C4-2B (cell line): ENCODE measurements around the gene LRRC71.

ENCODE experiments used
- H3K27ac ChIP-seq: fragments of 450-650 bp; 2 replicates; pipeline ENCODE4 v1.5.1; 2017
- ZFX ChIP-seq: fragments of 450-650 bp; IDR thresholded peaks from 2 replicates; pipeline ENCODE4 v1.6.1; 2017
- TF ChIP-seq, protein P1 (sequence below): fragments of 450-650 bp; conservative IDR thresholded peaks from 2 replicates; pipeline ENCODE4 v1.5.1; 2017; ENCODE audit warnings: mild to moderate bottlenecking

Gene LRRC71

DNA sequence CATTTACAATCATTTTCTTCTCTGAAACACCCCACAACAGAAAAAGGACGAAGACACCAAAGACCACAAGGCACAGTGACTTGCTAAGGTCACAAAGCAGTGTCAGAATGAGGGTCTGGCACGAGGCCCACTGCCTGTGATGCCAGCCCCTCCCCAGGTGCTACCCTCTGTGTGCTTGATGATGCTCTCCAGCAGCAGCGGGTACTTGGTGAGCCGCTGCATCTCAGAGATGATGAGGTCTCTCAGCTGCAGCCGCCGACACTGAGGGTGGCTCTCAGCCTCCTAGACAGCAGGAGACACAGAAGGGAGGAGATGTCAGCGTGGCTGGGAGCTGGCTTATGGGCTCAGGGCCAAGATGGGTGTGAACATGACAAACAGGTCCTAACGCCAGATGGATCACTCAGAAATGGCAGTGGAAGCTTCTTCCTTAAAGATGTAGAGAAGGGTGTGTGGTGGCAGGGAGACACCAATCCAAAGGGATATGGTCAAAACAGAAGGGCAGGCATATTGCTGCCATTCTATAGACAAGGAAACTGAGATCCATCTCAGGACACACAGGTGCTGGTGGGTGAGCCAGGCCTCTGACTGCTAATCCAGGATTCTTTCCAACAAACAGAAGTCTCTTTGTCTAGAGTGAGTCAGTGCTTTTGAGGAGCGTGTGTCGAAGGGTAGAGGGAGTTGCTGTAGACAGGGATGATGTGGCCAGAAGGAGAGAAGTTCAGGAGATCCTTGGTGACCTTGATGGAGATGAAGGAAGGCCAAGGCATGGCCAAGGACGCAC is 25.6 kb downstream of the LRRC71 start:
- H3K27ac ChIP-seq: no peak overlapping the region
- no peak for TF ChIP-seq ZFX
- TF ChIP-seq, protein P1, sequence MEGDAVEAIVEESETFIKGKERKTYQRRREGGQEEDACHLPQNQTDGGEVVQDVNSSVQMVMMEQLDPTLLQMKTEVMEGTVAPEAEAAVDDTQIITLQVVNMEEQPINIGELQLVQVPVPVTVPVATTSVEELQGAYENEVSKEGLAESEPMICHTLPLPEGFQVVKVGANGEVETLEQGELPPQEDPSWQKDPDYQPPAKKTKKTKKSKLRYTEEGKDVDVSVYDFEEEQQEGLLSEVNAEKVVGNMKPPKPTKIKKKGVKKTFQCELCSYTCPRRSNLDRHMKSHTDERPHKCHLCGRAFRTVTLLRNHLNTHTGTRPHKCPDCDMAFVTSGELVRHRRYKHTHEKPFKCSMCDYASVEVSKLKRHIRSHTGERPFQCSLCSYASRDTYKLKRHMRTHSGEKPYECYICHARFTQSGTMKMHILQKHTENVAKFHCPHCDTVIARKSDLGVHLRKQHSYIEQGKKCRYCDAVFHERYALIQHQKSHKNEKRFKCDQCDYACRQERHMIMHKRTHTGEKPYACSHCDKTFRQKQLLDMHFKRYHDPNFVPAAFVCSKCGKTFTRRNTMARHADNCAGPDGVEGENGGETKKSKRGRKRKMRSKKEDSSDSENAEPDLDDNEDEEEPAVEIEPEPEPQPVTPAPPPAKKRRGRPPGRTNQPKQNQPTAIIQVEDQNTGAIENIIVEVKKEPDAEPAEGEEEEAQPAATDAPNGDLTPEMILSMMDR: no peak

DNA sequence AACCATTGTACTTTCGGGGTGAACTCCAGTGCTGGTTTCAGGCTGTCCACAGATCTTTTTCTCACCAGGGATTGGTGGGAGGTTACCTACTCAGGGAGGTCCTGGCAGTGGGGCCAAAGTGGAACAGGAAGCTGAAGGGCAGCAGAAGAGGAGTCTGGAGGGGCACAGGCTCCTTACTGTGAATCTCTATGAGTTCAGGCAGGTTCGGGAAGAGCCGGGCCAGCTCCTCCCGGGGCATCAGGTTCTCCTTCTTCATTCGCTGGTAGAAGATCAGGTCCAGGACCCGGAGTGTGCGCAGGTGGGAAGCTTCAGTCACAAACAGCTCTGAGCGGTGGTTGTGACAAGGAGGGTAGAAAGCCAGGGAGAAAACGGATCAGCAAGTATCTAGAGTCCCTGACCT is 26.7 kb downstream of the LRRC71 start:
- no peak for TF ChIP-seq ZFX
- TF ChIP-seq, protein P1: no peak
- H3K27ac ChIP-seq: no peak overlapping the region

DNA sequence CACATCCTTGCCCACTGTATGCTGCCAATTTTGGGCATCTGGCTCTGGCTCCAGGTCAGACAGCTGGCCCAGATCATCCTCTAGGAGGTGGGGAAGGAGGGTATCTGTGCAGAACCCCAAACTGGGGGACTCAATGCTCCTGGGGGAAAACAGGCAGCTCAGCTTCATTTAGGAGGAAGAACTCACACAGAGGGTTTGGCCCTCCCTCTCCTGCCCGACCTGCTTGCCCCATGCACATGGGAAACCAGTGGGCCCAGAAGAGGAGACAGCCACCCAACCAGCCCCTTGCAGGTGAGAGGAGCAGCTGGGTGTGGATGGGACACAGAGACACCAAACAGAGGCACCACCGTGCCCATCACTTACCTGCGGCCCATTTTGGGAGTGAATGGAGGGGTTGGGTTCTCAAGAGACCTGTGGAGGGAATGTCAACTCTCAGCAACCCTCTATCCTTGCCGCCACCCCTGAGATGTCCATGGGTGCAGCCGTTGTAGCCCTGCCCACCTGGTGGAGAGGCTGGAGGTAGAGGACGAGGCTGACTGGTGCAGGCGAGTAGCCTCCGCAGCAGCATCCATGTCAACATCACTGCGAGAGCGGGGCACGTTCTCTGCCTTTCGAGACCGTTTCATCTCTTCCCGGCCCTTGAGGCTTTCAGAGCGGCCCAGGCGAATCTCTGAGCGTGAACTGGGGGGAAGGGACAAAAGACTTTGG is 27.5 kb downstream of the LRRC71 start:
- no peak overlapping the region for H3K27ac ChIP-seq
- TF ChIP-seq ZFX: no peak
- TF ChIP-seq, protein P1: no peak

DNA sequence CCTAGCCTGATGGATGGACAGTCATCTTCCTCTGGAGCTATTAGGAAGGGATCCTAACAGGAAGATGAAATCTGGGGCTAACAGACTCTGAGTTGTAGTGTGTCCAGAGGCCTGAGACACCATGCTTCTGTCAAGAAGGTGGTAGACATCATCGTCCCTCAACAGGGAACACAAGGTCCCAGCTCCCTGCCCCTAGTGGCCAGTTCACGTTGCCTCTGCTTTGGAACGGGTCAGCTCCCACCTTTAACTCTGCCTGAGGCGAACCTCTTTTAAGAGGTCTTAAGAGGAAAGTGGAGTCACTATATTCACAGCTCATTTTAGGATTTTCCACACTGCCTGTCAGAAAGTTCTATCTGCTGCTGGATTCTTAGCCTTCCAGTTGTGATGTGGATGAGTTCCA is 28.3 kb downstream of the LRRC71 start:
- H3K27ac ChIP-seq: no peak overlapping the region
- TF ChIP-seq, protein P1: no peak; the same call in 1 of the 2 replicates
- TF ChIP-seq ZFX: no peak

DNA sequence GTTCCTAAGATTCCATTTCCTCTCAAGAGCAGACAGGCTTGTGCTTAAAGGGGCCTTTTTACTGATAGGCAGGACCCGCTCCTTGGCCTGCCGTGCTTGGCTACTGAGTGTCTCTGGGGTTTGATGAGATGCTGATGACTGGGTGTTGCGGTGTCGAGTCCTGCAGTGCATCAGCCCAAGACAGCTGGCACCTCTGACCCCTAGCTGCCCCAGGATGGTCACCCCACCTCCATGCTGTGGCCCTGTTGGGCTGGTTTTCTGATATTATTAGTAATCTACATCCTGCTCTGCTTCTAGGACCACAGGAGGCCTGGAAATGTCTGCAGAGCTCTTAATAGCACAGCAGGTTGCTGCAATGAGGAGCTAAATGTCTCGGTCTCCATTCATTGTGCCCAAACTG is 28.7 kb downstream of the LRRC71 start:
- H3K27ac ChIP-seq: no peak overlapping the region
- TF ChIP-seq, protein P1: no peak
- no peak for TF ChIP-seq ZFX

DNA sequence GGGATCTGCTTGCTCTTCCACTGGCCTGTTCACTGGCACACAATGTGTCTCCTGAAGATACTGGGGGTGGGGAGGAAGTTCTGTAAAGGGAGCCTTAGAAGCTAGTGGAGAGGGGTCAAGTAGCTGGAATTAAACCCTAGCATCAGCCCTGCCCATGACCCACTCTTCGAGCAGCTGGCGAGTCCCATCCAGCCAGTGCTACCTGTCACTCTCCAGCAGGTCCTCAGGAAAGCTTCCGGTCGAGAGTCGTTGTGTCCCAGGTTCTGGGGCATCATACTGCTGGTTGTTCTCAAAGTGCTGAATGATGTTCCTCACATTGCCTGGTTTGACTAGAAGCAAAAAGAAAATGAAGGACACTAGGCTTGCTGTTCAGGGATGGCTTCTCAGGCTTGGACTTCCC is 30.9 kb downstream of the LRRC71 start:
- H3K27ac ChIP-seq: no peak overlapping the region

DNA sequence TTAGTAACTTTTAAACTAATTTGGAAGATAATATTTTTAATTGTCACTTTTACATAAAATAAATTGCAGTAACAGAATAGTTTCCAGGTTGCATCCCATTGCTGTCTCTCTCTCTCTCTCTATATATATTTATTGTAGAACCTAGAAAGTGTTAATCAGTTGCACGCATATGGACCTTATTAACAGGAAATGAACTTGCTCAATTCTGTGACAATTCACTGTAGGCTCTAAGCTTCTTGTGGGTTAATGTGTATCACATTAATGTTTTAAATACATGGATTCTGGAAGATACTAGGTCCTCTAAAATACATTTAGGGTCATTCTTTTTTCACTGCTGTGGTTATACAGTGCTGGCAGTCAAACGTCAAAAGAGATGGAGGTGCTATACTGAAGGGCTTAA is 33.1 kb downstream of the LRRC71 start:
- no peak overlapping the region for H3K27ac ChIP-seq
- no peak for TF ChIP-seq ZFX
- TF ChIP-seq, protein P1: no peak

More for the DNA sequence above, 30.9 kb downstream of the LRRC71 start:
- TF ChIP-seq, protein P1: no peak
- TF ChIP-seq ZFX: no peak
